NCI-H128 (cell line): ENCODE data around the gene ZNF70.
"Not testable (repeated sequence)": the region's sequence is repeated elsewhere in the genome, so short reads cannot be mapped to it uniquely, and the experiment has no call there.

ENCODE experiments used
- DNase-seq: peaks from one replicate; lab custom pipeline; 2025; ENCODE audit not compliant: unreplicated experiment; lab: John Stamatoyannopoulos, UW

ZNF70 gene

DNA sequence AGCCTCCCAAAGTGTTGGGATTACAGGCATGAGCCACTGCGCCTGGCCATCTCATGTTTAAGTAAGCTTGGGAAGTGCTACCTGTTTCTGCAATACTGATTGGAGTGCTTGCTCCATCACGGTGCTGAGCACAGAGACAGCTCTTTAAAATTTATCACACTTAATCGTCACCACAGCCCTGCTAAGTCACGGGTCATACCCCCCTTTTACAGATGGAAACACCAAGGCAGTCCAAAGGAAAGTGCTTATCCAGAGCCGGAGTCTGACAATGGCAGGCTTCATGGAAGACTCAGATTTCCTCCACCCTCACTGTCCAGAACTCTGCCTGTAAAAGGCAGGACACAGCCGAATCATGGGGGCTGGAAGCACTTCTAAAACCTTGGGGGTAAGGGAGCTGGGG is 9.1 kb upstream of the ZNF70 start:
- DNase-seq = no peak

DNA sequence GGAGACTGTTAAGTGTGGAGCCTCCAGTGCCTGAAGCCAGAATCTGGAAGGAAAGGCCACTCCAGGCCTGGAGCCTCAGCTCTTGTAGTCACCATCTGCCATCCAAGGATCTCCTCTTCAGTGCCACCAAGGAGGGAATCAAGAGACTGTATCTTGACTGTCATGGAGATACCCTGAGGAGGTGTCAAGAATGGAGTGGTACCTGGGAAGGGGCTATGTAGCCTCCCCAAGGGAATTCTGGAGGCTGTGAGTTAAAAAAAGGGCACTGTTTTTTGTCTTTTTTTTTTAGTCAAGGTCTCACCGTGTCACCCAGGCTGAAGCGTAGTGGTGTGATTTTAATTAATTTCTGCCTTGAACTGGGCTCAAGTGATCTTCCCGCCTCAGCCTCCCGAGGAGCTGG is 8.7 kb upstream of the ZNF70 start:
- DNase-seq = no peak

DNA sequence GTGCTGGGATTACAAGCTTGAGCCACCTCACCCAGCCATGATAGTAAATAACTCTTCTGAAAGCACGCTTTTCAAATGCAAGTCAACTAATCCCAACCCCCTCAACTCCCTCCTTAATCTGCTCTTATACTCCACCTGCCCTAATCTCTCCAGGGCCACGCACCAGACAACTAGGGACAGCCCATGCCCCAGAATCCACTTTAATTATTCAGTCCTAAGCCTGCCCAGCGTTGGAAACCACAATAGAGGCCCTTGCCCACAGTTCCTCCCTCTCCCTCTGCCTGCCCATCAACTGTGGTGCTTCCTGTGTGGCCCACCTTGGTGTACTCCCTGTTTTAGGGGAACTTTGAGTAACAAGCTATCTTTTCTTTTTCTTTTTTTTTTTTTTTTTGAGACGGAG is 6.0 kb upstream of the ZNF70 start:
- no peak for DNase-seq

DNA sequence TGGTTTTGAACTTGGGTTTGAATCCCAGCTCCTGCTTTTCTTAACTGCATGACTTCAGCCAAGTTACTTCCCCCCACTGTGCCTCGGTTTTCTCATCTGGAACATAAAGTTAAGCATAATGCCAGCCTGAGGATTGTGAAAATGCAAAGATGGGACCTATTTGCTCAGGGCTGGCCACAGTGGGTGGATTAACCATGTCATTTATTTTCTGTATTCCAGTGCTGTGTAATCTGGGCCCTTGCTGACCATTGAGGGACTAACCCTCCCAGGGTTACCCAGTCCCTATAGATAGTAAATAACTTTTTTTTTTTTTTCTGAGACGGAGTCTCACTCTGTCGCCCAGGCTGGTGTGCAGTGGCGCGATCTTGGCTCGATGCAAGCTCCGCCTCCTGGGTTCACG is 4.8 kb upstream of the ZNF70 start:
- DNase-seq = no peak

DNA sequence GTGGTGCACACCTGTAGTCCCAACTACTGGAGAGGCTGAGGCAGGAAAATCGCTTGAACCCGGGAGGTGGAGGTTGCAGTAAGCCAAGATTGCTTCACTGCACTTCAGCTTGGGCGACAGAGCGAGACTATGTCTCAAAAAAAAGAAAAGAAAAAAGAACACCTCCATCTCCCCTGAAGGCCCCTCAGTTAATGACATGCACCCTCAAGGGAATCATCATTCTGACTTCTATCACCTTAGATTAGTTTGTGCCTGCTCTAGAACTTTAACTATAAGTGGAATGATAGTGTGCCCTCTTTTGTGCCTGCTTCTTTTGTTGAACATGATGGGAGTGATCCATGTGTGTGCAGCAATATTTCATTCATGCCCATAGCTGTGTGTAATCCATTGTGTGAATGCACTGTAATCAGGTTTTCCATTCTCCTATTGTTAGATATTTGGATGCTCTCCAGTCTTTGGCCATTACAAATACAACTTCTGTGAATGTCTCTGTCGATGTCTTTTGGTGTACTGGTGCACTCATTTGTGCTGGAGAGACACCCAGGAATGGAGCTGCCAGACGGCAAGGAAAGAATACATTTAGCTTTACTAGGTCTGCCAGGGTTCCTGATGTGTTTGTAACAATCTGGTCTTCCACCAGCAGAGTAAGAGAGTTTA is 4.2 kb upstream of the ZNF70 start:
- DNase-seq = no peak

DNA sequence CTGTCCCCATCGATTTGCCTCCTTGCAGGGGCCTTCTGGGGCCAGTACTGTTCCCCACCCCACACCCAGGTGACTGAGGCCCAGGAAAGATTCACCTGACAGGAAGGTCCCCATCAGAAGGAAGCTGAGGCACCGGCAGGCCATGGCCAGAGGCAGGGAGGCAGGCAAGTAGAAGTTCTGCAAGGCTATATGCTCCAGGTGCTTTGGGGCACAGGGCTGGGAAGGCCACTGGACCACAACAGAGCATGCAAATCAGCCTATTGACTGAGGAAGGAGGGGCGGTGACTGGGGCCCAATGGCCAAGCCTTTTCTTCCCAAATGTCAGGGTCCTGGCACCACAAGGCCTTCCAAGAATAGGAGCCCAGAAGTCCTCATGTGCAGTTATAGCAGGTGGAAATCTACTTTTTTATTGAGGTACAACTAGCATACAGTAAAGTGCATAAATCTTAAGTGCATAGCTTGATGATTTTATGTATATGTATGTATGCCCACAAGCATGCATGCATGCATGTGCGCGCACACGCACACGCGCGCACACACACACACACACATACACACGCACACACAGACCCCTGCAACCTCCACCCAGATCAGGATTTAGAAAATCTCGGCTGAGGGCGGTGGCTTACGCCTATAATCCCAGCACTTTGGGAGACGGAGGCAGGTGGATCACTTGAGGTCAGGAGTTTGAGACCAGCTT is 3.5 kb upstream of the ZNF70 start, which contains the start of gene VPREB3:
Gene VPREB3 (minus strand): TSS at position 206 of the 700 bp plus-strand sequence. CDS start 62 bp downstream, at position 144.
- DNase-seq = no peak

DNA sequence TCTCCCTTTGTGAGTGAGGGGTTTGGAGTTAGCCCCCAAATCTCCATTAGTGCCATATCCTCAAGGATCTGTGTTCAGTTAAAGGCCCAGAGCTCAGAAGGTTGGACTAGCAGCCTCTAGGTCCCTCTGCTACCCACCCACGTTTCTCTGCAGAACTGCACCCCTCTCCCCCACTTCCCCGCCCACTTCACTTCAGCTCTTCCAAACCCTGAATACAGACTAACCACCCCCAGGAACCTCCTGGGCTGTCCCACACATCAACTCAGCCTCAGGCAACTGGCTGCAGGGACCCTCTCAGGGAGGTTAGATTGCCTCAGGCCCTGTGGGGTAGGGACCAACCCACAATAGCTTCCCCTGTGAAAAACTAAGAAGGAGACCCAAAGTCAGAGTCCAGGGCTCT is 2.5 kb upstream of the ZNF70 start:
- no peak for DNase-seq

DNA sequence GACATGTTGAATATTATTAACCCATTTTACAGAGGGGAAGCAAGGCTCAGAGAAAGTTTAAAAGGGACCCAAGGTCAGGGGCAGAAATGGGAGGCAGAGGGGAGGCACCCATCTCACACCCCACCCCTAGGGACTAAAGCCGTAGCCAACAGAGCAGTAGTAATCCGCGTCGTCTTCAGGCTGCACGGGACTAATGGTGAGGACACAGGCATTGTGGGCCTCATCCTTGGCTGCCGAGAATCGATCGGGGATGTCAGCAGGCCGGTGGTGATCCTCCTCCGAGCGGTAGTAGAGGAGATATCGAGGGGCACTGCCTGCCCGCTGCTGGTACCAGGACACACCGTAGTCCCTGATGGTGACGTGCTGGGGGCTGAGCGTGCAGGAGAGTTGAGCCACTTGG is 1.8 kb upstream of the ZNF70 start:
- no peak for DNase-seq

DNA sequence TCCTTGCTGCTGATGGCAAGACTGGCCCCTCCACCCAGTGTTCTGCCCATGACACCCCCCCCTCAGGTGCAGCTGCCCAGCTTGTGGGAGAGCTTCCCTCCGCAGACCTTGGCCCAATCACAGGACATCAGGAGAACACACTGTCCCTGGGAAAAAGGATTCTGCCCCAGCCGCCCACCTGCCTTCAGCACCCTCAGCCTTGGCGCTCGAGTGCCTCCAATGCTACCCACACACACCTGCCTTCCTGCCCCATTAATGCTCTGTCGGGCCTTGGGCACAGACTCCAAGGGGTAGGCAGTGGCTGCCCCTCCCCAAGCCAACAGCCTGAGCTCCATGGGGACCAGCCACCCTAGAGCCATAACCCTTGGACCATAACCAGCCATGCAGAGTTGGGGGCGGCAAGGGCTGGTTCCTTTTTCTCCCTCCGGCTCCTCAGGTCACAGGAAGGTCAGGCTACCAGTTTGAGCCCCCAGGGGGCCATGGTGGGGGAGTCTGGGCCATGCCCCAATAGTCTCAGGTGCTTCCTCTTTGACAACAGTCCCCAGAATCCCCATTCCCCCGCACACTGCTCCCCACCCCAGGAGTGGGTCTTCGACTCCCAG is 1.3 kb upstream of the ZNF70 start:
- DNase-seq = no peak

DNA sequence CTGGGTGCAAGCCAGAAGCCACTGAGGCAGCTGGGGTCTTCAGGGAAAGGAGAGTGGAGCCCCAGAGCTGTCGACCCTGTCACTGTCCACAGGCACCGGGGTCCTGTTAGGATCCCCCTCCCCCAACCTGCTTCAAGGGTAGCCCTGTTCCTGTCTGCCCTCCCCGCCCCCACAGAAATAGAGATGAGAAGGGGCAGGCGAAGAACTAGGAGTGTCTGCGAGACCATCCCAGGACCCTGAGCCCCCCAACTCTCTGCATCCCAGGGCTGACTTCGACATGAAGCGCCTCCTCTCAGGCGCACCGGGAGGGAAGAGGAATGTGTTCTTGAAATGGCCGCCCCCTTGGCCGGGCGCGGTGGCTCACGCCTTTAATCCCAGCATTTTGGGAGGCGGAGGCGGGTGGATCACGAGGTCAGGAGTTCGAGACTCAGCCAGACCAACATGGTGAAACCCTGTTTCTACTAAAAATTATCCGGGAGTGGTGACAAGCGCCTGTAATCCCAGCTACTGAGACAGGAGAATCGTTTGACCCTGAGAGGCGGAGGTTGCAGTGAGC is 607 bp upstream of the ZNF70 start:
- no peak for DNase-seq

DNA sequence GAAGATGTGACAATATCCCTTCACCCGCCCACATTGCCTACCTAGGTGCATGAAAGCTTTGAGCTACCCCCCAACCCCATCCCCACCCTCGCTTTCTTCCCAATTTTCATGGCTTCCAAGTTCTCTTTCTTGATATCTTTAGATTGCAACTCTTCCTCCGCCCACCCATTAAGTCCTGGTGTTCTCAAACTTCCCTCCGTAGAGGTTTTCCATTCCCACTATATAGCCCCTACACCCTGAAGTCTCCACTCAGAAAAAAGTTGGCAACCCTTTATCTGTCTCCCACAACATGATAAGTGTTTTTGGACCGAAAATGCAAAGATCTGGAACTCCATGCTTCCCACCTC is 572 bp downstream of the ZNF70 start:
- DNase-seq = no peak

DNA sequence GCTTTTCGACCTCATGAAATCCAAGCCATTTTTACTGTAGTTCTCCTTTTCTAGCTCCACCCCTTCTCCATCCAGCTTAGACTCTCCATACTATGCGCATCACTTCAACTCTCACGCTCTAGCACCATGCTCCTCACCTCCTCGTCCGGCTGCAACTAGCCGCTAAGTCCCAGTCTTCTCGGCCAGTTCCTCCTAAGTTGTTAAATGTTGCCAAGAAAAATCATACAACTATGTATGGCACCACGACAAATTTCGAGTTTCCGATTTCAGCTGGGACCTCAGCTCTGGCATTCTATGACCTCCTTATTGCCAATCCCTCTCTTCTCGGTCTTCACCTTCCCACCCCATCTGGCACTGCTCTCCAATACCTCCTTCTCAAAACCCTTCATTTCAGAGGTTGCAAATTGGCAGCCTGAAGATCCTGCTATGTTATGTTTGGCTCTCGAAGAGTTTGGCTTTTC is 1.0 kb downstream of the ZNF70 start:
- DNase-seq = no peak

DNA sequence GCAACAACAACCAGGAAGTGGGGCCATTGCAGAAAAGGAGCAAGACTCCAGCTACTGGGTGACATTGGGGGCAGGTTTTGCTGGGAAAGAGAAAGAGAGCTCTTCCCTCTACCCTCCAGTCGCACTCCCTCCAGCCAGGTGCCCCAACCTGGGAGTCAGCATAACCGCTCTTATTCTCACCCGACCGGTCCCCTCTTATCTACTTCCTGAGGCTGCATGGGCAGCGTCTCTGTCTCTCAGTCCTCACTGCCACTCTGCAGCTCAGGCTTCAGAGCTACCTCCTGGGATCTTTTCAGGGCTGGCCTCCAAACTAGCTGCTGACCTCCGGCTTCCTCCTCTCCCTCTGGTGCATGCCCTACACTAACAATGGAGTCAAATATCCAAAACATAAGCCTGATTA is 5.1 kb downstream of the ZNF70 start:
- no peak for DNase-seq

DNA sequence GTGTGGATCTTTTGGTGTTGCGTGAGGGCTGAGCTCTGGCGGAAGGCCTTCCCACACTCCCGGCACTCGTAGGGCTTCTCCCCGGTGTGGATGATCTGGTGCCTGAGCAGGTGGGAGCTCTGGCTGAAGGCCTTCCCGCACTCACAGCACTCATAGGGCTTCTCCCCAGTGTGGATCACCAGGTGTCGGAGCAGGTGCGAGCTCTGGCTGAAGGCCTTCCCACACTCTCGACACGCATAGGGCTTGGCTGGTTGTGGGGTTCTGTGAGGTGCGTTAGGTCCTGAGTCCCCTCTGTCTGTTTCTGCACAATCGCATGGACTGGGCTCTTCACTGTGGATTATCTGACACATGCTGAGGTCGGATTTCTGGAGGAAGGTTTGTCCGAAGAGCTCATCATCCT is 6.4 kb downstream of the ZNF70 start:
- no peak for DNase-seq

DNA sequence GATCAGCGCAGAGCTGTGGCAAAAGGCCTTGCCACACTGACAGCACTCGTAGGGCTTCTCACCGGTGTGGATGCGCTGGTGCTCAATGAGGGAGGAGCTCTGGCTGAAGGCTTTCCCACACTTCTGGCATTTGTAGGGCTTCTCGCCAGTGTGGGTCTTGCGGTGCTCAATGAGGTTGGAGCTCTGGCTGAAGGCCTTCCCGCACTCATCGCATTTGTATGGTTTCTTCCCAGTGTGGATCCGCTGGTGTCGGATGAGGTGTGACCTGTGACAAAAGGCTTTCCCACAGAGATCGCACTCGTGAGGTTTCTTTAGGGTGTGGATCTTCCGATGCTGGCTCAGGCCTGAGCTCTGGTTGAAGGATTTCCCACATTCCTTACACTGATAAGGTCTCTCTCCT is 6.9 kb downstream of the ZNF70 start:
- no peak for DNase-seq

DNA sequence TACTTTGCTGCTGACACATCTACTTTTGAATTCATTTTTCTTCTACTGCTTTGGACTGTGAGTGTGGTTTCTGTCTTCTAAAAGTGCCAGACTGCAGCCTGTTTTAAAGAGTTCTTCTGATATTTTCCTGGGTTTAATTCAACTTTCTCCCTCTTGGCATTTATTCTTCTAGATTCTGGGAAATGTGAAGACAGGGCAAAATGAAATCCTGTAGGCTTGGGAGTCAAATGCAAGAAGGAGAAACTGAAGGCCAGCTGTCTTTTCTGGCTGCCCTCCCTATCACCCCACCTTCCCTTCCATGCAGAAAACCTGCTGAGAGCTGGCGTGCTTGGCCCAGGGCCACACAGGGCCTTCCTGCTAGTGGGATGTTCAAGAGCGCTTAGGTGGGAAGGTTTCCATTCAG is 7.6 kb downstream of the ZNF70 start:
- DNase-seq = no peak

DNA sequence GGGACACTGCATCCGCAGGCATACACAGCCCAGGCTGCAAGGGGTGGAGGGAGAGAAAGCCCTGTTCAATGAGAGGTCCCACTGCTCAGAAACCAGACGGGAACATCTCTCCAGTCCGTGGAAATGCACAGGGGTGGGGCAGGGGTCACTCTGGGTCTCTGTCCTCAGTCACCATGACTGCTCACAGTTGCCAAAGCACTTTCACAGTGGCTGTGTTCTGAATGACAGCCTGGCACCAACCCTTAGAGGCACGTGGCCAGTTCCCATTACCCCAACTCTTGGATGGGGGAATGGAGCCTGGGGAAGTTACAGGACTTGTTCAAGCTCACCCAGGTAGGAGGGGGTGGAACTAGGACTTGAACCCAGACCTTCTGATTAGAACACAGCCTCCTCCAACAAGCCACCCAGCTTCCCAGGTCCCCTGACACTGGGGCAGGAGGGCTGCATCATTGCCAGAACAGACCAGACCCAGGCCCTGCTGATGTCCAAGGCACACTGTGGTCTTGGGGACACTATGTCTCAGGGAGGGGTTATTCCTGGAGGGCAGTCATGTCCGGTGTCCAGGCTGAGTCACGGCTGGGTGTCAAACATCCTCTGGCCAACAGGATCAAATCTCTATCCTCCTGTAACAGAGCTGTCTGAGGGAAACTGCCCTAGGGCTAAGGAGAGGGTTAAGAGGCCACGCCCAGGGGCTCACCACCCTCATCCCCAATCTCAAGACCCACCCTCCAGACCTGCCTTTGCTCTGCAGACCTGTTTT is 8.2 kb downstream of the ZNF70 start:
- no peak for DNase-seq

DNA sequence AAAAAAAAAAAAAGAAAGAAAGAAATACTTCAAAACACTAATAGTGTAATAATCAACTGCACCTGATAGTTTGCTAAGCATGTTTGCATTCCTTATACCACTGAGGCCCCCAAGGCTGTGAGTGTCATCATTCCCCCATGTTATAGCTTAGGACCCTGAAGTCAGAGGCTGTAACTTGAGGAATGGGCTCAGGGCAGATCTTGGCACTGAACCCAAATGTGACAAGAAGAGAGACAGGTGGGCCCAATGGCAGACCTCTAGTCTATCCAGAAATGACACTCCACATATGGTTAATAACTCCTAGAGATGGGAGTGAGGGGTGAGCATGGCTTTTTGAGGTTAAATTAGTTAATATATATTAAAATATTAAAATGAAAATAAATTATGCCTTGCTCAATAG is 13.2 kb downstream of the ZNF70 start:
- no peak for DNase-seq

DNA sequence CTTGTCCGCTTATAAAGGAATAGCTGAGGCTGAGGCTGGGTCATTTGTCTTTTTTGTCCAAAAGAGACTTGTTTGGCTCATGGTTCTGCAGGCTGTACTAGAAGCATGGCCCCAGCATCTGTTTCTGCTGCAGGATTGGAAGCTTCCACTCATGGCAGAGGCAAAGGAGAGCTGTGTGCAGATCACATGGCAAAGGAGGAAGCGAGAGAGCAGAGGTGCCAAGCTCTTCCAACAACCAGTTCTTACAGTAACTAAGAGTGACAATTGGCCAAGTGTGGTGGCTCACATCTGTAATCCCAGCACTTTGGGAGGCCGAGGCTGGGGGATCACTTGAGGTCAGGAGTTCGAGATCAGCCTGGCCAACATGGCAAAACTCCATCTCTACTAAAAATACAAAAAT is 22.8 kb downstream of the ZNF70 start:
- DNase-seq = not testable (repeated sequence)

DNA sequence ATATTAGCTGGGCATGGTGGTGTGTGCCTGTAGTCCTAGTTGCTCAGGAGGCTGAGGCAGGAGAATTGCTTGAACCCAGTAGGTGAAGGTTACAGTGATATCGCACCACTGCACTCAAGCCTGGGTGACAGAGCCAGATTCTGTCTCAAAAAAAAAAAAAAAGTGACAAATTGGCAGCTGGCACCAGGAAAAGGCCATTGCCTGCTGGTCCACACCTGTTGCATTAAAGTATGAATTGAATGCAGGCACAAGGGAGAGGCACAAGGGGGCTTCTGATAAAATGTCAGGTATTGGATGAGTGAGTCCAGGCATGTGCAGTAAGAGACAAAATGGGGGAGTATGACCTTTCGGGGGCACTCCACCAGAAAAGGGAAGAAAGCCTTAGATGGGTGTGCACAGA is 28.2 kb downstream of the ZNF70 start:
- DNase-seq = no peak

DNA sequence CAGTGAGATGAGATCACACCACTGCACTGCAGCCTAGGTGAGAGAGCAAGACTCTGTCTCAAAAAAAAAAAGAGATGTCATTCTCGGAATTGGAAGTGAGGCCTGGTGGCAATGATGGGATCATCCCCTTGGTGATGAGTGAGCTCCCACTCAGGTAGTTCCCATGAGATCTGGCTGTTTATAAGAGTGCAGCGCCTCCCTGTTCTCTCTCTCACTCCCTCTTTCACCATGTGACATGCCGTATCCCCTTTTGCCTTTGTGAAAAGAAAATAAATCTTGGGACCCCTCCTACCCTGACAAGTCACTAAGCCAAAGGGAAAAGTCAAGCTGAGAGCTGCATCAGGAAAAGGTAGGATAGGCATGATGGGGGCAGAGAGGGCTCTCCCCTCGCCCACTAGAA is 28.8 kb downstream of the ZNF70 start:
- no peak for DNase-seq

DNA sequence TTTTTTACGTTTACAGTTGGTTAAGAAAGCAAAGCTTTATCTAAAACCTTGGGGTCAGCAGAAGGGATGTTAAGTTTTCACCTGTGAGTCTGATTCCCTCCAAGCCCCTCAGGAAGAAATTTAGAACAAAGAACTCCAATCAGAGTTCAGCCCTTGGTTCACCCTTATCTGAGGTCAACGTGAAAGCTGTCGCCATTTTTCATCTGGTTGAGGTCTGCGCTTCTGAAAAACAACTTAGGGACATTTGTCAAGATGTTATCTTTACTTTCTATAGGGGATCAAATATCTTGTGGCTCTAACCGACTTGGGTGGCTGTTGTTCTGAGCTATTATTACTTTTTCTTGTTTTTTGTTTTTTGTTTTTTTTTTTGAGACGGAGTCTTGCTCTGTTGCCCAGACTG is 30.1 kb downstream of the ZNF70 start:
- no peak for DNase-seq
